Endothelial cell of umbilical vein (primary cell): ENCODE data around the gene ZBTB44. TPM values are rescaled to one million over a fixed set of nuclear protein-coding genes. Genes with fewer than 3 reads are reported as not detected.
"Not testable (repeated sequence)": the region's sequence is repeated elsewhere in the genome, so short reads cannot be mapped to it uniquely, and the experiment has no call there.

Source experiments
- BruUV-seq: library from RNA; stranded (reverse); fragments of 400-500 nt; replicated peaks from 2 replicates; lab custom pipeline; 2021; lab: Mats Ljungman, UMichigan
- CTCF ChIA-PET: fragments of 300-600, 350-600 bp; sonication (Branson Sonifier 250); formaldehyde crosslinking; loops from one replicate; lab custom pipeline; 2021; ENCODE audit warnings: antibody characterized with exemption, inconsistent platforms; lab: Charles Lee
- POLR2A ChIA-PET: fragments of 300-600, 350-600 bp; sonication (Branson Sonifier 250); formaldehyde crosslinking; loops from one replicate; lab custom pipeline; 2021; ENCODE audit warnings: antibody characterized with exemption, inconsistent platforms; lab: Charles Lee
- DNase-seq: peaks from one replicate; pipeline ENCODE4 v3.0.0-alpha.2; 2011; ENCODE audit warnings: low read depth, low spot score
- FAIRE-seq: peaks from 2 replicates; lab custom pipeline; 2011; peaks lifted over from hg19 to GRCh38; lab: Jason Lieb, UNC
- H2AFZ ChIP-seq: 2 replicates; pipeline ENCODE4 v1.6.0; 2012; ENCODE audit warnings: low read depth, low read length, control low read depth, inconsistent platforms
- H3K27ac ChIP-seq: 2 replicates; pipeline ENCODE4 v1.5.1; 2011; ENCODE audit warnings: low read depth, mild to moderate bottlenecking, control low read depth, low read length, moderate library complexity; ENCODE audit not compliant: insufficient read depth
- H3K27me3 ChIP-seq, 2 experiments: 2 replicates each; pipeline versions ENCODE4 v1.6.0 to v1.6.1; 2011; ENCODE audit warnings: low read length in 2 of 2, mixed read lengths in 1 of 2; ENCODE audit not compliant: control insufficient read depth in 2 of 2, insufficient read depth in 2 of 2
- H3K36me3 ChIP-seq, 2 experiments: 2 replicates in 1 of 2; 3 replicates in 1 of 2; pipeline ENCODE4 v1.5.1; 2011; ENCODE audit warnings: low read length in 2 of 2, mild to moderate bottlenecking in 1 of 2, moderate library complexity in 1 of 2; ENCODE audit not compliant: control insufficient read depth in 2 of 2, insufficient read depth in 2 of 2; ENCODE audit errors: extremely low read depth in 1 of 2
- H3K4me1 ChIP-seq: 3 replicates; pipeline ENCODE4 v1.5.1; 2011; ENCODE audit warnings: mild to moderate bottlenecking, low read length; ENCODE audit not compliant: control insufficient read depth, insufficient read depth; ENCODE audit errors: extremely low read depth
- H3K4me2 ChIP-seq: 2 replicates; pipeline ENCODE4 v1.6.1; 2011; ENCODE audit warnings: low read length, control low read depth, mixed read lengths; ENCODE audit not compliant: insufficient read depth
- H3K4me3 ChIP-seq, 3 experiments: fragments of 200-600 bp in 1 of 3; sonication (generic), shearing (Covaris generic) in 1 of 3; replicated peaks in 1 of 3; 2 replicates each; pipeline ENCODE4 v1.5.1; 2011 to 2016; ENCODE audit warnings: control low read depth in 3 of 3, low read length in 3 of 3, mild to moderate bottlenecking in 2 of 3, inconsistent platforms in 1 of 3, low read depth in 1 of 3, moderate library complexity in 1 of 3; ENCODE audit not compliant: insufficient read depth in 1 of 3
- H3K79me2 ChIP-seq: 2 replicates; pipeline ENCODE4 v1.6.0; 2012; ENCODE audit warnings: low read length, inconsistent platforms; ENCODE audit not compliant: control insufficient read depth, insufficient read depth
- H3K9ac ChIP-seq: replicated peaks from 2 replicates; pipeline ENCODE3; 2011; ENCODE audit warnings: low read length, control low read depth; ENCODE audit not compliant: insufficient read depth; ENCODE audit errors: extremely low read depth
- H3K9me1 ChIP-seq: replicated peaks from 3 replicates; pipeline ENCODE4 v1.6.0; 2011; ENCODE audit warnings: mild to moderate bottlenecking, low read length; ENCODE audit not compliant: control insufficient read depth, insufficient read depth; ENCODE audit errors: extremely low read depth
- H3K9me3 ChIP-seq: replicated peaks from 2 replicates; pipeline ENCODE4 v1.5.1; 2012; ENCODE audit warnings: low read length, inconsistent platforms; ENCODE audit not compliant: control insufficient read depth, insufficient read depth
- H4K20me1 ChIP-seq: replicated peaks from 2 replicates; pipeline ENCODE3; 2011; ENCODE audit warnings: mild to moderate bottlenecking, low read length; ENCODE audit not compliant: control insufficient read depth, insufficient read depth; ENCODE audit errors: extremely low read depth
- CTCF ChIP-seq, 2 donors: IDR thresholded peaks; 1 replicate in 1 of 2; 2 replicates in 1 of 2; pipeline ENCODE4 v1.5.1; 2011; ENCODE audit warnings: low read length in 2 of 2, mild to moderate bottlenecking in 2 of 2, moderate library complexity in 2 of 2, control low read depth in 1 of 2, inconsistent platforms in 1 of 2, low read depth in 1 of 2; ENCODE audit not compliant: insufficient read depth in 1 of 2; ENCODE audit errors: extremely low read depth in 1 of 2
- EZH2 ChIP-seq: IDR thresholded peaks from 2 replicates; pipeline ENCODE4 v1.6.1; 2012; ENCODE audit warnings: borderline replicate concordance, low read depth, mild to moderate bottlenecking, moderate library complexity, low read length, inconsistent platforms; ENCODE audit not compliant: severe bottlenecking
- FOS ChIP-seq: IDR thresholded peaks from 2 replicates; pipeline ENCODE4 v1.6.1; 2011; ENCODE audit warnings: mild to moderate bottlenecking, low read length, moderate library complexity, borderline replicate concordance; ENCODE audit not compliant: insufficient read depth
- GATA2 ChIP-seq: IDR thresholded peaks from 2 replicates; pipeline ENCODE4 v1.7.0; 2011; ENCODE audit warnings: low read depth, mild to moderate bottlenecking, moderate library complexity, mixed read lengths, low read length; ENCODE audit not compliant: insufficient read length, insufficient read depth
- JUN ChIP-seq: IDR thresholded peaks from 2 replicates; pipeline ENCODE4 v1.6.1; 2011; ENCODE audit warnings: borderline replicate concordance, low read depth; ENCODE audit not compliant: insufficient read length, insufficient read depth
- MAX ChIP-seq: IDR thresholded peaks from 2 replicates; pipeline ENCODE4 v1.6.1; 2011; ENCODE audit not compliant: insufficient read depth, insufficient read length
- MYC ChIP-seq: IDR thresholded peaks from one replicate; pipeline ENCODE4 v1.6.1; 2011; ENCODE audit warnings: mild to moderate bottlenecking, low read depth, low read length
- POLR2A ChIP-seq: IDR thresholded peaks from 2 replicates; pipeline ENCODE4 v1.6.1; 2012; ENCODE audit warnings: low read depth, mild to moderate bottlenecking, control low read depth, low read length
- POLR2AphosphoS5 ChIP-seq: IDR thresholded peaks from 2 replicates; pipeline ENCODE4 v1.6.1; 2012; ENCODE audit warnings: low read depth, mild to moderate bottlenecking, control low read depth, low read length, moderate library complexity; ENCODE audit not compliant: insufficient read depth
- dilution Hi-C: fragments of 300-500 bp; cut with MboI; formaldehyde crosslinking; loops from one replicate; pipeline ENCODE4 v1.15.0; 2019; ENCODE audit warnings: low sequenced_read_pairs; ENCODE audit not compliant: extremely low pct_ligation_motif_present
- intact Hi-C: fragments of 100-400 bp; cut with micrococcal nuclease; formaldehyde crosslinking; loops from one replicate; pipeline ENCODE4 v1.10.0; 2022
- polyA plus RNA-seq, 4 experiments: library from polyadenylated mRNA; depleted of rRNA in 3 of 4; stranded (reverse) in 3 of 4; unstranded in 1 of 4; fragments of >200 nt; gene quantifications; 2 replicates each; pipeline versions ENCODE4 v1.2.1 to v1.2.3, GENCODE V29; 2011 to 2012; ENCODE audit warnings: missing spikeins in 1 of 4
- total RNA-seq: library from RNA; stranded (reverse); gene quantifications from 2 replicates; pipeline ENCODE4 v1.2.3, GENCODE V29; 2021

ZBTB44 gene
- total and polyA plus RNA-seq, 2 donors (not counting 3 experiments of a cell fraction or from before 2014, with no cell fraction given), result 8.7 to 24.4 TPM

- dilution Hi-C loops, result not testable (repeated sequence)
These were observed 121.2 kb downstream of the ZBTB44 start for GRCh38 chr11:130193551-130193950.

GRCh38 chr11:130192845-130193267 is 121.9 kb downstream of the ZBTB44 start:
- intact Hi-C loops (no loop called here), dilution Hi-C loops (no loop called here)
- H3K4me1 ChIP-seq, result no peaks in the 10 kb centered on the region
- H3K4me3 ChIP-seq, result no peak overlapping the region
- FAIRE-seq (no peak), DNase-seq (no peak)
- H3K4me2 ChIP-seq, result no peak overlapping the region
- CTCF ChIA-PET, result interaction anchor here (1.2 to 1.7 kb wide), 2 partner anchors 11 to 20 kb away, joined by 4 to 8 read pairs; no protein-coding TSS in a partner anchor
- no peak overlapping the region for H3K27ac ChIP-seq
- TF ChIP-seq POLR2AphosphoS5, result no peak
- TF ChIP-seq JUN, result no peak
- TF ChIP-seq MYC, result no peak
- no peak for TF ChIP-seq FOS
- no peak for TF ChIP-seq CTCF (IDR thresholded peaks at IDR 0.05; ENCODE audit: extremely low read depth in 1 of 2, insufficient read depth in 1 of 2, low read depth in 1 of 2, low read length in 2 of 2)
- TF ChIP-seq MAX, result no peak
- TF ChIP-seq POLR2A, result no peak
- TF ChIP-seq GATA2, result no peak
- TF ChIP-seq EZH2, result no peak
- H2AFZ ChIP-seq, result no peak overlapping the region
- BruUV-seq, result no TSS peak
- no peaks in the 10 kb centered on the region for H3K79me2 ChIP-seq
- H3K9me3 ChIP-seq, result no peaks in the 10 kb centered on the region
- no peaks in the 10 kb centered on the region for H3K27me3 ChIP-seq
- H4K20me1 ChIP-seq, result no peaks in the 10 kb centered on the region
- H3K9ac ChIP-seq, result no peak overlapping the region
- H3K36me3 ChIP-seq, result no peaks in the 10 kb centered on the region
- H3K9me1 ChIP-seq, result no peaks in the 10 kb centered on the region
- POLR2A ChIA-PET, result no interaction called here

More at GRCh38 chr11:130193551-130193950, 121.2 kb downstream of the ZBTB44 start:
- H3K36me3 ChIP-seq, H2AFZ ChIP-seq, H3K27ac ChIP-seq, POLR2A ChIA-PET, H3K79me2 ChIP-seq, DNase-seq, H3K27me3 ChIP-seq, BruUV-seq, H3K4me1 ChIP-seq, H3K9ac ChIP-seq, H4K20me1 ChIP-seq, FAIRE-seq, H3K4me2 ChIP-seq, H3K4me3 ChIP-seq, intact Hi-C loops, H3K9me3 ChIP-seq, H3K9me1 ChIP-seq: not testable (repeated sequence)
- CTCF ChIA-PET, result interaction anchor here (0.9 to 1.7 kb wide), 3 partner anchors 11 to 19 kb away, joined by 3 to 8 read pairs (median 4); no protein-coding TSS in a partner anchor
